Stimulated activated CD4-positive, alpha-beta T cell treated with anti-CD3 and anti-CD28 coated beads, Interleukin-12 subunit alpha, Interleukin-12 subunit beta, amount 100 ng/mL, for 48 hours (primary cell): Measurements from ENCODE around the gene STAU1.

ENCODE experiments used
- DNase-seq, 3 donors: peaks; one replicate each; pipeline ENCODE4 v3.0.0-alpha.2; 2020; ENCODE audit warnings: low read depth in 2 of 3, low spot score in 1 of 3

Gene STAU1

GRCh38 chr20:49074521-49074920 is 113.6 kb downstream of the STAU1 start:
- no peak for DNase-seq
